Measurements from ENCODE around the gene SCMH1. TPM values are rescaled to one million over a fixed set of nuclear protein-coding genes. Genes with fewer than 3 reads are reported as not detected.

The SCMH1 gene
- total RNA-seq, 2 experiments from 2014 or later = 47.0 to 47.7 TPM

- CTCF ChIA-PET (ENCODE audit: unreplicated experiment) = no interaction called here
- POLR2A ChIA-PET = interaction anchor here (0.6 kb wide), 1 partner anchor 77 kb away, joined by 4 read pairs; no protein-coding TSS in a partner anchor
These were observed 7.2 kb upstream of the SCMH1 start for GRCh38 chr1:41249319-41249718.

GRCh38 chr1:41246568-41246967, 4.5 kb upstream of the SCMH1 start:
- H3K9me2 ChIP-seq (ENCODE audit: insufficient read depth, low read length) = no peaks in the 10 kb centered on the region
- TF ChIP-seq CTCF (conservative IDR thresholded peaks at IDR 0.05; ENCODE audit: low read length) = no peak
- no peak for TF ChIP-seq EZH2phosphoT487 (IDR thresholded peaks at IDR 0.05; ENCODE audit: borderline replicate concordance, low read depth, low read length)
- no peaks in the 10 kb centered on the region for H4K20me1 ChIP-seq (ENCODE audit: insufficient read depth, low read length)
- CTCF ChIA-PET (ENCODE audit: unreplicated experiment) = no interaction called here
- no TSS peak for BruUV-seq (replicated peaks)
- no peak overlapping the region for H2AFZ ChIP-seq (ENCODE audit: low read length)
- no peaks in the 10 kb centered on the region for H3K36me3 ChIP-seq (ENCODE audit: insufficient read depth, low read length)
- peaks cover 13% of the 10 kb centered on the region for H3K4me1 ChIP-seq (ENCODE audit: insufficient read depth, low read length, poor library complexity, severe bottlenecking)
- no peaks in the 10 kb centered on the region for H3K9me3 ChIP-seq (ENCODE audit: low read length)
- no peak overlapping the region for H3K4me2 ChIP-seq (ENCODE audit: low read length)
- DNase-seq (ENCODE audit: low spot score) = no peak
- intact Hi-C loops (cut with micrococcal nuclease; ENCODE audit: unreplicated experiment) = loop anchor here (10.0 kb wide), 1 partner anchor 222 kb away; the partner anchor contains the start of gene SLFNL1
- no peak overlapping the region for H3K4me3 ChIP-seq (ENCODE audit: low read depth, low read length, poor library complexity, severe bottlenecking)
- H3K79me2 ChIP-seq (ENCODE audit: insufficient read depth, low read depth, low read length) = no peaks in the 10 kb centered on the region
- POLR2A ChIA-PET = no interaction called here
- no peak overlapping the region for H3K27ac ChIP-seq (ENCODE audit: low read depth, low read length, poor library complexity, severe bottlenecking)

More at GRCh38 chr1:41249319-41249718, 7.2 kb upstream of the SCMH1 start:
- DNase-seq (ENCODE audit: low spot score) = no peak
- no peaks in the 10 kb centered on the region for H3K9me2 ChIP-seq (ENCODE audit: insufficient read depth, low read length)
- H3K4me2 ChIP-seq (ENCODE audit: low read length) = no peak overlapping the region
- no peaks in the 10 kb centered on the region for H3K9me3 ChIP-seq (ENCODE audit: low read length)
- no peaks in the 10 kb centered on the region for H3K36me3 ChIP-seq (ENCODE audit: insufficient read depth, low read length)
- intact Hi-C loops (cut with micrococcal nuclease; ENCODE audit: unreplicated experiment) = loop anchor here (10.0 kb wide), 1 partner anchor 225 kb away; the partner anchor contains the start of gene SLFNL1
- BruUV-seq (replicated peaks) = no TSS peak
- H2AFZ ChIP-seq (ENCODE audit: low read length) = no peak overlapping the region
- H3K4me1 ChIP-seq (ENCODE audit: insufficient read depth, low read length, poor library complexity, severe bottlenecking) = no peaks in the 10 kb centered on the region
- no peak overlapping the region for H3K27ac ChIP-seq (ENCODE audit: low read depth, low read length, poor library complexity, severe bottlenecking)
- TF ChIP-seq EZH2phosphoT487 (IDR thresholded peaks at IDR 0.05; ENCODE audit: borderline replicate concordance, low read depth, low read length) (no peak), CTCF (conservative IDR thresholded peaks at IDR 0.05; ENCODE audit: low read length) (no peak)
- no peak overlapping the region for H3K4me3 ChIP-seq (ENCODE audit: low read depth, low read length, poor library complexity, severe bottlenecking)
- no peaks in the 10 kb centered on the region for H4K20me1 ChIP-seq (ENCODE audit: insufficient read depth, low read length)
- no peaks in the 10 kb centered on the region for H3K79me2 ChIP-seq (ENCODE audit: insufficient read depth, low read depth, low read length)

- no peak for DNase-seq (ENCODE audit: low spot score)
- intact Hi-C loops (cut with micrococcal nuclease; ENCODE audit: unreplicated experiment) = loop anchor here (10.0 kb wide), 1 partner anchor 221 kb away; the partner anchor contains the start of gene SLFNL1
- CTCF ChIA-PET (ENCODE audit: unreplicated experiment) = no interaction called here
These were observed 3.6 kb upstream of the SCMH1 start for GRCh38 chr1:41245659-41246058.

More at GRCh38 chr1:41245659-41246058, 3.6 kb upstream of the SCMH1 start:
- TF ChIP-seq CTCF (conservative IDR thresholded peaks at IDR 0.05; ENCODE audit: low read length) (no peak), EZH2phosphoT487 (IDR thresholded peaks at IDR 0.05; ENCODE audit: borderline replicate concordance, low read depth, low read length) (no peak)
- Histone ChIP-seq H2AFZ (ENCODE audit: low read length) (no peak overlapping the region), H3K79me2 (ENCODE audit: insufficient read depth, low read depth, low read length) (peaks cover under 1% of the 10 kb centered on the region; the same call in 1 of the 2 replicates), H3K36me3 (ENCODE audit: insufficient read depth, low read length) (no peaks in the 10 kb centered on the region), H3K4me2 (ENCODE audit: low read length) (no peak overlapping the region), H3K9me2 (ENCODE audit: insufficient read depth, low read length) (no peaks in the 10 kb centered on the region), H3K27ac (ENCODE audit: low read depth, low read length, poor library complexity, severe bottlenecking) (no peak overlapping the region), H3K9me3 (ENCODE audit: low read length) (no peaks in the 10 kb centered on the region), H4K20me1 (ENCODE audit: insufficient read depth, low read length) (no peaks in the 10 kb centered on the region), H3K4me1 (ENCODE audit: insufficient read depth, low read length, poor library complexity, severe bottlenecking) (peaks cover 18% of the 10 kb centered on the region), H3K4me3 (ENCODE audit: low read depth, low read length, poor library complexity, severe bottlenecking) (no peak overlapping the region)
- no TSS peak for BruUV-seq (replicated peaks)
- POLR2A ChIA-PET = no interaction called here

Measured in OCI-LY7 (cell line).